Natural killer cell (primary cell): ENCODE results near the gene ZMIZ1. TPM values are rescaled to one million over a fixed set of nuclear protein-coding genes. Genes with fewer than 3 reads are reported as not detected.

Source experiments
- ATAC-seq, 3 donors: fragments of 150-1000 bp in 2 of 3; fragments of 200-7000 bp in 1 of 3; cut with Tn5 transposase; 1 replicate in 1 of 3; 2 replicates in 2 of 3; pipeline ENCODE4 v1.10.0; 2021; ENCODE audit warnings: mild to moderate bottlenecking in 2 of 3, moderate library complexity in 2 of 3
- DNase-seq, 2 donors: peaks; one replicate each; pipeline versions ENCODE4 v3.0.0 to v3.0.0-alpha.2; 2013 to 2021; ENCODE audit warnings: mixed read lengths in 1 of 2
- H3K27ac ChIP-seq: one replicate; pipeline ENCODE4 v1.5.1; 2013; ENCODE audit warnings: mild to moderate bottlenecking, low read length
- H3K27me3 ChIP-seq: one replicate; pipeline ENCODE4 v1.6.1; 2013; ENCODE audit warnings: low read length; ENCODE audit not compliant: control insufficient read depth, insufficient read depth
- H3K36me3 ChIP-seq: one replicate; pipeline ENCODE4 v1.6.1; 2013; ENCODE audit warnings: low read length; ENCODE audit not compliant: control insufficient read depth, insufficient read depth
- H3K4me1 ChIP-seq: one replicate; pipeline ENCODE4 v1.6.1; 2013; ENCODE audit warnings: low read length; ENCODE audit not compliant: control insufficient read depth, insufficient read depth
- H3K4me3 ChIP-seq: one replicate; pipeline ENCODE4 v1.5.1; 2013; ENCODE audit warnings: low read length
- H3K9me3 ChIP-seq: one replicate; pipeline ENCODE4 v1.6.1; 2013; ENCODE audit warnings: low read length; ENCODE audit not compliant: control insufficient read depth, insufficient read depth
- H3K27ac Mint-ChIP-seq, 2 donors: one replicate each; pipeline ENCODE4 v1.8.0; 2022; ENCODE audit warnings: mild to moderate bottlenecking in 2 of 2, mixed read lengths in 2 of 2, moderate library complexity in 1 of 2
- H3K27me3 Mint-ChIP-seq, 2 donors: one replicate each; pipeline ENCODE4 v1.8.0; 2022; ENCODE audit warnings: low read depth in 2 of 2, mixed read lengths in 2 of 2
- H3K36me3 Mint-ChIP-seq: one replicate; pipeline ENCODE4 v1.8.0; 2022; ENCODE audit warnings: mixed read lengths
- H3K4me1 Mint-ChIP-seq, 2 donors: one replicate each; pipeline ENCODE4 v1.8.0; 2022; ENCODE audit warnings: mixed read lengths in 2 of 2
- H3K4me3 Mint-ChIP-seq: one replicate; pipeline ENCODE4 v1.8.0; 2022; ENCODE audit warnings: mild to moderate bottlenecking, moderate library complexity, mixed read lengths
- H3K9me3 Mint-ChIP-seq, 2 donors: one replicate each; pipeline ENCODE4 v1.8.0; 2022; ENCODE audit warnings: mixed read lengths in 2 of 2
- CTCF ChIP-seq: fragments of 200-600 bp; IDR thresholded peaks from one replicate; pipeline ENCODE4 v1.8.0; 2022; ENCODE audit warnings: antibody characterized with exemption
- WGBS: methylation state at CpG from one replicate; pipeline ENCODE4 v1.1.7; 2013; ENCODE audit warnings: missing lambda C conversion rate; ENCODE audit not compliant: insufficient coverage; 5-methylcytosine and 5-hydroxymethylcytosine counted together
- intact Hi-C: fragments of 100-400 bp; cut with micrococcal nuclease; formaldehyde crosslinking; loops from one replicate; pipeline ENCODE4 v1.14.2; 2022
- total RNA-seq, 4 donors: library from RNA; stranded (reverse); fragments of 120-200 nt in 1 of 4; gene quantifications; one replicate each; pipeline versions ENCODE4 v1.2.3 to v1.2.4, GENCODE V29; 2013 to 2022

The ZMIZ1 gene
- total RNA-seq, 3 donors from 2014 or later (not counting 1 experiment from before 2014, with no cell fraction given), result 36.5 to 51.5 (median 37.9) TPM

GRCh38 chr10:79168210-79168609 lies 99.4 kb downstream of the ZMIZ1 start:
- H3K27ac ChIP-seq, result no peak overlapping the region
- H3K36me3 Mint-ChIP-seq, result no peaks in the 10 kb centered on the region
- 98% methylated on average over 5 of the region's 5 CpGs for WGBS

GRCh38 chr10:79170226-79170752 lies 101.5 kb downstream of the ZMIZ1 start:
- H3K4me3 ChIP-seq, result no peak overlapping the region
- Mint-ChIP-seq H3K36me3 (no peaks in the 10 kb centered on the region), H3K27me3 (no peaks in the 10 kb centered on the region), H3K27ac (no peak overlapping the region), H3K4me1 (peaks cover 6 to 20% of the 10 kb centered on the region in 2 donors), H3K9me3 (no peaks in the 10 kb centered on the region), H3K4me3 (no peak overlapping the region)
- H3K4me1 ChIP-seq, result no peaks in the 10 kb centered on the region
- no peaks in the 10 kb centered on the region for H3K27me3 ChIP-seq
- H3K27ac ChIP-seq, result no peak overlapping the region
- ATAC-seq (no peak), DNase-seq (no peak)
- TF ChIP-seq CTCF, result no peak
- H3K9me3 ChIP-seq, result no peaks in the 10 kb centered on the region
- 92% methylated on average over 4 of the region's 4 CpGs for WGBS
- H3K36me3 ChIP-seq, result peaks cover 2% of the 10 kb centered on the region
- intact Hi-C loops, result no loop called here

More at GRCh38 chr10:79168210-79168609, 99.4 kb downstream of the ZMIZ1 start:
- no peaks in the 10 kb centered on the region for H3K9me3 Mint-ChIP-seq
- Histone ChIP-seq H3K27me3 (no peaks in the 10 kb centered on the region), H3K4me1 (no peaks in the 10 kb centered on the region), H3K4me3 (no peak overlapping the region), H3K36me3 (peaks cover 2% of the 10 kb centered on the region), H3K9me3 (no peaks in the 10 kb centered on the region)
- intact Hi-C loops, result no loop called here
- no peaks in the 10 kb centered on the region for H3K27me3 Mint-ChIP-seq
- ATAC-seq, result no peak
- TF ChIP-seq CTCF, result no peak
- peaks cover 6% of the 10 kb centered on the region in 2 donors for H3K4me1 Mint-ChIP-seq
- H3K4me3 Mint-ChIP-seq, result no peak overlapping the region
- DNase-seq, result no peak
- H3K27ac Mint-ChIP-seq, result no peak overlapping the region

GRCh38 chr10:79170993-79171392 lies 102.2 kb downstream of the ZMIZ1 start:
- no peak overlapping the region for H3K27ac Mint-ChIP-seq
- 91% methylated on average over 9 of the region's 9 CpGs for WGBS
- no peaks in the 10 kb centered on the region for H3K4me1 ChIP-seq
- no peaks in the 10 kb centered on the region for H3K9me3 ChIP-seq
- no peaks in the 10 kb centered on the region for H3K27me3 Mint-ChIP-seq
- no peaks in the 10 kb centered on the region for H3K27me3 ChIP-seq
- H3K4me1 Mint-ChIP-seq, result peaks cover 6 to 20% of the 10 kb centered on the region in 2 donors
- H3K27ac ChIP-seq, result no peak overlapping the region
- H3K36me3 ChIP-seq, result peaks cover 2% of the 10 kb centered on the region
- DNase-seq (no peak), ATAC-seq (no peak)
- H3K4me3 ChIP-seq, result no peak overlapping the region
- H3K4me3 Mint-ChIP-seq, result no peak overlapping the region
- intact Hi-C loops, result no loop called here
- TF ChIP-seq CTCF, result no peak
- H3K9me3 Mint-ChIP-seq, result no peaks in the 10 kb centered on the region
- H3K36me3 Mint-ChIP-seq, result no peaks in the 10 kb centered on the region

GRCh38 chr10:79171504-79171903 lies 102.7 kb downstream of the ZMIZ1 start:
- no peak overlapping the region for H3K27ac Mint-ChIP-seq
- DNase-seq (no peak), ATAC-seq (no peak)
- H3K27me3 Mint-ChIP-seq, result no peaks in the 10 kb centered on the region
- intact Hi-C loops, result no loop called here
- Histone ChIP-seq H3K36me3 (peaks cover 2% of the 10 kb centered on the region), H3K27me3 (no peaks in the 10 kb centered on the region), H3K27ac (no peak overlapping the region), H3K4me3 (no peak overlapping the region), H3K9me3 (no peaks in the 10 kb centered on the region), H3K4me1 (no peaks in the 10 kb centered on the region)
- H3K4me3 Mint-ChIP-seq, result no peak overlapping the region
- no peaks in the 10 kb centered on the region for H3K36me3 Mint-ChIP-seq
- no peaks in the 10 kb centered on the region for H3K9me3 Mint-ChIP-seq
- peaks cover 6 to 17% of the 10 kb centered on the region in 2 donors for H3K4me1 Mint-ChIP-seq
- WGBS, result 95% methylated on average over 5 of the region's 5 CpGs
- no peak for TF ChIP-seq CTCF
